GM12801 (cell line): Measurements from ENCODE around the gene CGB1.
"Not testable (repeated sequence)": the region's sequence is repeated elsewhere in the genome, so short reads cannot be mapped to it uniquely, and the experiment has no call there.

Source experiments
- CTCF ChIP-seq: IDR thresholded peaks from one replicate; pipeline ENCODE4 v1.5.1; 2011; ENCODE audit warnings: control low read depth; ENCODE audit not compliant: insufficient read length; ENCODE audit errors: extremely low read depth

Gene CGB1

DNA sequence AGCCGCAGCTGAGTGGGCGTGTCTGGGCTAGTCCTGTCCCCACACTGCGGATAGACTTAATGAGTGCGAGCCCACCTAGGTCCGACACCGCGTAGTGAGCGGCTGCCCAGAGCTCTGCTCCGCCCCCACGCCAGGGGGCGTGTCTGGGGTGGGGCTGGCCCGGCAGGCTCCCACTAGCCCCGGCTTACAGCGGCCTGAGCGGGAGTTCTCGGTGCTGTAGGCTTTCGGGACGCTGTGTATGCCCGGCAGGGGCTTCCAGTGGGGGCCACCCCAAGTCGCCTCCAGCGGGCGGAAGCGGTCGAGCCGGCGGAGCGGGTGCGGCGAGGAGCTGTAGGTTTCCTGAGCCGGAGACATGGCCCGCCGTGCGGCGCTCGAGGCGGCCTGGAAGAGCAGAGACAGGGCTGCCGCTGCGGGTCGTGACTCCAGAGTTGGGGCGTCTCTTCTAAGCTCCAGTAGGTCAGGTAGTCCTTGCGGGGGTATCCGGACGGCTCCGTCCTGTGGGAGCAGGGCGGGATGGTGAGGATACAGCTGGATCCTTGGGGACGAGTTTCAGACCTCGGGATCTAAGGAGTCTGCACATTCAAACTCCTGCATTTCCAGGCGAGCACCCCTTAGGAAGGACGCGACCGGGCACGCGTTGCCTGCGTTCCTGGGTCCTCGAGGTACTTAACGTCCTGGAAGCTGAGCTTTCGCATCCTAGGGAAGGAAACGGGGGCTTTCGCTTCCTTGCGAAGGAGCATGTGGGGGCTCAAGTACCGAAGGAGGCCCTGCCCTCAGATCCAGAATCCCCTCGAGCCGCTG lies 19.6 kb upstream of the CGB1 start:
- no peak for TF ChIP-seq CTCF

- TF ChIP-seq CTCF = not testable (repeated sequence)
Observed at GRCh38 chr19:49049011-49049410, 12.3 kb upstream of the CGB1 start, which contains the start of gene CGB8. Gene CGB8 (minus strand): TSS chr19:49049111. CDS start chr19:49048739, 372 bp downstream.

- TF ChIP-seq CTCF = not testable (repeated sequence)
Observed at GRCh38 chr19:49043548-49043947, 6.9 kb upstream of the CGB1 start, which contains the start of gene CGB5. Gene CGB5 (plus strand): TSS chr19:49043848. CDS start chr19:49044210, 362 bp downstream.

DNA sequence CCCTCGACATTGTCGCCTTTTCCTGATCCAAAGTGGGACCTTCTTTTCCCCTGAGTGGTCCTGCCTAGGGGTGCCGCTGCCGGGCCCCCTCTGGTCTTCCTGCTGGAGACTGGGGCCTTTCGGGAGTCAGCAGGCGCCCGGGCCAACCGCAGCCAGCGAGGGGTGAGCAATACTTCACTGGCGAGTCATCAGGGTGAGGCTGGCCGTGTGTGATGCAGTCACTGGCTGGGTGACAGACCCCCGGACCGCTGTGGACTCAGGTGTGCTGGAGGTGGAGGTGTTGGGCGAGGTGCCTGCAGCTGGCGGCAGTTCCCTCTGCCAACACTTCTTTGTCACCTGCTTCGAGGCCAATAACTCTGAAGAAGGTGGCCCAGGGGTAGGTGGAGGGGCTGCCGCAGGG lies 5.5 kb upstream of the CGB1 start:
- no peak for TF ChIP-seq CTCF

DNA sequence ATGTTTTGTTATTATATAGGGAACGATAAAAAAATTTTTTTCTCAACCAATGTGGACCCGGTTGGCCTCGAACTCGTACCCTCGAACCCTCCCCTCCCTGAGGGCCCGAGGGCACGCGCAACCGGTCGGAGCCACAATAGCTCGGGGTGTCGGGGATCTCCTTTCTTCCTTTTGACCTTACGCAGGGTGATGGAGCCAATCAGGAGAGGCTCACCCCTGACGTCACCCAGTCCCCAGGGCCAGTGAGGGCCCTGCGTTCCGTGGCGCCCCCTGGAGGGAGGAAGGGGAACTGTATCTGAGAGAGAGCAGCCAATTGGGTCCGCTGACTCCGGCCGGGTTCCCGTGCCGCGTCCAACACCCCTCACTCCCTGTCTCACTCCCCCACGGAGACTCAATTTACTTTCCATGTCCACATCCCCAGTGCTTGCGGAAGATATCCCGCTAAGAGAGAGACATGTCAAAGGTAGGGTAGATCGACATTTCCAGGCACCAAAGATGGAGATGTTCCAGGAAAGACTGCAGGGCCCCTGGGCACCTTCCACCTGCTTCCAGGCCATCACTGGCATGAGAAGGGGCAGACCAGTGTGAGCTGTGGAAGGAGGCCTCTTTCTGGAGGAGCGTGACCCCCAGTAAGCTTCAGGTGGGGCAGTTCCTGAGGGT lies 4.9 kb downstream of the CGB1 start, which contains the start of gene CGB2:
TSS of gene CGB2 (plus strand) at position 249 of the 660 bp plus-strand sequence. CDS start at position 455, 206 bp downstream.
- not testable (repeated sequence) for TF ChIP-seq CTCF

DNA sequence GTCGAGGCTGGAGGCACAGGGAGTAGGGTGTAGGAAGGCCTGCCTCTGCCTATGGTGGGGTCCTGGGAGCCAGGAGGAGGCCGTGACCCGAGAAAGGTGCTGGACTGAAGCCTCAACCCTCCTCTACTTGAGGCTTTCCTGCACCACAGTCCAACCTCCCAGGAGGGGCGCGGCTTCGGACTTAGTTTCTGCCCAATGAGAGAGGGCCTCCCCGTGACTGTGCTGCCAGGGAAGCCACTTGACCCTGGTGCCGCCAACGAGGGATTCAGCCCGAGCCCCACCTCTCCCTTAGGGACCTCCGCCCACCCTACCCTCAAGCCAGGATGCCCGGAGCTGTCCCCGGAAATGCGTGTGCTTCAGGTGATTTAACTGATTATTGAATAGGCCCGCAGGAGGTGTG lies 12.5 kb downstream of the CGB1 start, which contains the start of gene CGB3:
TSS of gene CGB3 (minus strand) at position 101 of the 400 bp plus-strand sequence. CDS start 362 bp downstream, outside the sequence.
- not testable (repeated sequence) for TF ChIP-seq CTCF

- no peak for TF ChIP-seq CTCF
Observed at GRCh38 chr19:49022116-49022515, 14.6 kb downstream of the CGB1 start.
